Cardiac fibroblast (primary cell): ENCODE data around the gene PACRG.

Source experiments
- DNase-seq, 2 donors: peaks; one replicate each; pipeline versions ENCODE4 v3.0.0 to v3.0.0-alpha.2; 2010; ENCODE audit warnings: low read depth in 2 of 2
- H3K4me3 ChIP-seq, 2 donors: replicated peaks in 1 of 2; 1 replicate in 1 of 2; 2 replicates in 1 of 2; pipeline ENCODE4 v1.5.1; 2011; ENCODE audit warnings: low read depth in 2 of 2, low read length in 2 of 2, mild to moderate bottlenecking in 2 of 2, moderate library complexity in 1 of 2
- TF ChIP-seq, protein P1 (sequence below): IDR thresholded peaks from one replicate; pipeline ENCODE4 v1.5.1; 2011; ENCODE audit warnings: low read depth, mild to moderate bottlenecking, low read length, inconsistent platforms

Gene PACRG

DNA sequence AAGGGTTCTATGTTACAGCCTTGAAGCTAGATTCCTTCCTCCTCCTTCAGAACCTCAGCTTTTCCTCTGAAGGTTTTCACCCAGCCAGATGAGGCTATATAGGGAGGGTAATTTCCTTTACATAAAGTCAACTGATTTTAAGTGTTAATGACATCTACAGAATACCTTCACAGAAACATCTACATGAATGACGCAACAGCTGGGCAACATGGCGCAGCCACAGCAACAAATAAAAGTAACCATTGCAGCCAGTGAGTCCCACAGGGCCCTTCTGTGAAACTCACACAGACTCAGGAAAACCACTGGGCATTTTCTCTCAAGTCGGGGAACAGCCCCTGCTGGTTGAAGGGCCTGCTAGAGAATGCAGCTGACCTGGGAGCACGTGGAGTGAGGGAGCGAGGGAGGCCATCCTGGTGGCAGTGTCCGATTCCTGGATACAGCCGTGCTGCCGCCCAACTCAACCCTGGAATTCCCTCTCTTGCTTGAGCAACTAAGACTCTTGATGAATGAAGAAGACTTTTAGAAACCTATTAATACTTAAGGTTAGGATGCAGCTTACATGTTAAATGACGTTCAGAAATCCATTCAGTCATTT lies 176.4 kb downstream of the PACRG start:
- no peak overlapping the region for H3K4me3 ChIP-seq
- TF ChIP-seq, protein P1, sequence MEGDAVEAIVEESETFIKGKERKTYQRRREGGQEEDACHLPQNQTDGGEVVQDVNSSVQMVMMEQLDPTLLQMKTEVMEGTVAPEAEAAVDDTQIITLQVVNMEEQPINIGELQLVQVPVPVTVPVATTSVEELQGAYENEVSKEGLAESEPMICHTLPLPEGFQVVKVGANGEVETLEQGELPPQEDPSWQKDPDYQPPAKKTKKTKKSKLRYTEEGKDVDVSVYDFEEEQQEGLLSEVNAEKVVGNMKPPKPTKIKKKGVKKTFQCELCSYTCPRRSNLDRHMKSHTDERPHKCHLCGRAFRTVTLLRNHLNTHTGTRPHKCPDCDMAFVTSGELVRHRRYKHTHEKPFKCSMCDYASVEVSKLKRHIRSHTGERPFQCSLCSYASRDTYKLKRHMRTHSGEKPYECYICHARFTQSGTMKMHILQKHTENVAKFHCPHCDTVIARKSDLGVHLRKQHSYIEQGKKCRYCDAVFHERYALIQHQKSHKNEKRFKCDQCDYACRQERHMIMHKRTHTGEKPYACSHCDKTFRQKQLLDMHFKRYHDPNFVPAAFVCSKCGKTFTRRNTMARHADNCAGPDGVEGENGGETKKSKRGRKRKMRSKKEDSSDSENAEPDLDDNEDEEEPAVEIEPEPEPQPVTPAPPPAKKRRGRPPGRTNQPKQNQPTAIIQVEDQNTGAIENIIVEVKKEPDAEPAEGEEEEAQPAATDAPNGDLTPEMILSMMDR = no peak
- DNase-seq = no peak

DNA sequence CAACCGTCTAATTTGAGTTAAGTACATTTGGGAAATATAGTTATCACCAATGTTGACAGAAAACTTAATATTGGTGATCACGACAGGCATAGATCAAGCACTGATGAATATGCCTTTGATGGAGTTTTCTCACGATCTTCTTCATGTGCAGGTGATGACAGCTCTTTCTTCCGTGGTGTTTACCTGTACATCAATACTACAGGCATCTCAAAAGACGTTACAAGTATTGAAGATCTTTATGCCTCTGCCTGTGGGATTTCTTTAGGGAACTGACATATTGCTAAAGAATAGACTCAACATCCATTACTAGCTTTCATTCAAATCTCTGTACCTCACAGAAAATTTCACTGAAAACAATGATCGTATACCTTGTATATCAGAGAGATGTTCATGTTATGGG lies 178.7 kb downstream of the PACRG start:
- TF ChIP-seq, protein P1 = no peak
- H3K4me3 ChIP-seq = no peak overlapping the region

GRCh38 chr6:162907876-162908481 lies 180.2 kb downstream of the PACRG start:
- no peak overlapping the region for H3K4me3 ChIP-seq
- peak; percentile 58 to 85 for DNase-seq
- TF ChIP-seq, protein P1 = peak; percentile 36

More for the DNA sequence above, 178.7 kb downstream of the PACRG start:
- DNase-seq = no peak

DNA sequence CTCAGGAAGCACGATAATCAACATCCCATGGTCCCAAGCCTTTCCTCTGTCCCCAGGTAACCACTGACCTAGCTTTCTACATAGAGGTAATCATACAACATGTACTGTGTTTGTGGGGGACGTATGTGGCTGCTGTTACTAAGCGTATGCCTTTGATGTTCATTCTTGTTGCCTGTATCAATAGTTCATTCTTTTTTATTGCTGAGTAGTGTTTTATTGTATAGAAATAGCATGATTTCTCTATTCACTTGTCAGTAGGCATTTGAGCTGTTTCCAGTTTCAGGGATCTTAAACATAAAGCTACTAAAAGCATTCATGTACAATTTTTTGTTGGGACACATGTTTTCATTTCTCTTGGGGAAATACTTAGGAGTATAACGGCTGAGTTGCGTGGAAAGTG lies 185.4 kb downstream of the PACRG start:
- DNase-seq = no peak
- H3K4me3 ChIP-seq = no peak overlapping the region
- TF ChIP-seq, protein P1 = no peak

- no peak overlapping the region for H3K4me3 ChIP-seq
- DNase-seq = peak; percentile 19 to 36
- TF ChIP-seq, protein P1 = no peak
Measured at GRCh38 chr6:162917506-162917905, 189.7 kb downstream of the PACRG start.

DNA sequence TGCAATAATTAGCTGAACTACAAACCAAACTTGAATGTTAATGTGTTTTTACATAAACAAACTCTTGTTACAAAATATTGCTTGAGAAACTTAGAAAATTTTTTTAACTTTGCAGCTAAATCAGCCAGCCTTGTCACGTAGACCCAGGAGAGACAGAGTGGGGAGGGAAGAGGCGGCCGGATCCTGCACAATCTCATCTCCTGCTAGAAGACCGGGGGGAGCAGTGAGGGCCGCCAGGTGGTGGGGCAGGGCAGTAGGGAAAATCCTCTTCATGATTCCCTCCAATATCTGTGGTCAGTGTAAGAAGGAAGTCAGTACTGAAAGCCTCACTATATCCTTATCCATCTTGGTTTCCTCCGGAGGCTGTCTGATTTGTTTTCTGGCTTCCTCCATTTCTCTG lies 193.3 kb downstream of the PACRG start:
- DNase-seq = no peak
- no peak overlapping the region for H3K4me3 ChIP-seq
- TF ChIP-seq, protein P1 = no peak

GRCh38 chr6:162921510-162922040 lies 193.8 kb downstream of the PACRG start:
- DNase-seq = no peak
- H3K4me3 ChIP-seq = no peak overlapping the region
- TF ChIP-seq, protein P1 = no peak
